OCI-LY7 (cell line): ENCODE data around the gene COMP.

Source experiments
- EZH2phosphoT487 ChIP-seq: fragments of 200-600 bp; sonication (generic); IDR thresholded peaks from 2 replicates; pipeline ENCODE4 v1.6.1; 2018; ENCODE audit warnings: low read depth, borderline replicate concordance, mild to moderate bottlenecking, mixed run types, antibody characterized with exemption, low read length, moderate library complexity, mixed read lengths
- TF ChIP-seq, protein P1 (sequence below): fragments of 200-600 bp; sonication (generic); conservative IDR thresholded peaks from 2 replicates; pipeline ENCODE4 v1.5.1; 2014; ENCODE audit warnings: mild to moderate bottlenecking, antibody characterized with exemption, low read length, moderate library complexity, mixed read lengths

DNA sequence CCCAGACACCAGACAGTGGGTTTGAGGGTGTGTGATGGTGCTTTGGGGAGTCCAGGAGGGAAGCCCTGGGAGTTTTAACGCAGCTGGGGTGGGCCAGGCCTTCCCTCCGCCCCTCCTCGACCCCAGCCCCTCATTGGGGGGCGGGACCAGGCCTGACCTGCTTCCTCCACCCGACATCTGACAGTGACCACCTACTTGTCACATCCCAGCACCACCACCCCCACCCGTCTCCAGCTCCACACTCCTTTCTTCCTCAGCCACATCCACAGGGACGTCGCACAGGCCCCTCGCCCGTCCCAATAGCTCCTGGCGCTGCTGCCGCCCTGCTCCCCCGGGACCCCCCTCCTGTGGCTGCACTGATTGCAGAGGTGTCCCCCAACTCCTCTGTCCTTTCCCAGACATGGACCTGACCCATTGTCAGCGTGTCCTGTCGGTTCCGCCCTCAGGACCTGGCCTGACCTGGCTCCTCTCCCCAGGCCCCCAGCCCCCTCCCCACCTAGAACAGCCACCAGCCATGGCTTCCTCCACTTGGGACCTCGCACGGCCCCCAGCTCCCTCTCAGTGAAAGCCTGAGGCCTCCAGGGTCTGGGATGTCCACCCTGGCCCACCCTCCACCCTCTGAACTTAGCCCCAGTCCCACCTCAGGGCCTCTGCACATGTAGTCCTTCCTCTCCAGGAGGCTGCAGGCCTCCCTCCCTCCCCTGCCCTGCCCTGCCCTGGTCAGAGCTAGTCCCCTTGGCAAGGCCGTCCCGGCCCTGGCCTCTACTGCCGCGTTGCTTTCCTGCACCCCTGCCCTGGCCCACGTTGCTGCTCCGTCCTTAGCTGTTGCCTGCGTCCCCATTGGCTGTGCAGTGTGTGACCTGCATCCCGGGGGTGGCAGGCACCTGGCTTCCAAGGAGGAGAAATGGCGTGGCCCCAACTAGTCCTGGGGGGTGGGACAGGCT, 30.4 kb downstream of the COMP start:
- TF ChIP-seq, protein P1, sequence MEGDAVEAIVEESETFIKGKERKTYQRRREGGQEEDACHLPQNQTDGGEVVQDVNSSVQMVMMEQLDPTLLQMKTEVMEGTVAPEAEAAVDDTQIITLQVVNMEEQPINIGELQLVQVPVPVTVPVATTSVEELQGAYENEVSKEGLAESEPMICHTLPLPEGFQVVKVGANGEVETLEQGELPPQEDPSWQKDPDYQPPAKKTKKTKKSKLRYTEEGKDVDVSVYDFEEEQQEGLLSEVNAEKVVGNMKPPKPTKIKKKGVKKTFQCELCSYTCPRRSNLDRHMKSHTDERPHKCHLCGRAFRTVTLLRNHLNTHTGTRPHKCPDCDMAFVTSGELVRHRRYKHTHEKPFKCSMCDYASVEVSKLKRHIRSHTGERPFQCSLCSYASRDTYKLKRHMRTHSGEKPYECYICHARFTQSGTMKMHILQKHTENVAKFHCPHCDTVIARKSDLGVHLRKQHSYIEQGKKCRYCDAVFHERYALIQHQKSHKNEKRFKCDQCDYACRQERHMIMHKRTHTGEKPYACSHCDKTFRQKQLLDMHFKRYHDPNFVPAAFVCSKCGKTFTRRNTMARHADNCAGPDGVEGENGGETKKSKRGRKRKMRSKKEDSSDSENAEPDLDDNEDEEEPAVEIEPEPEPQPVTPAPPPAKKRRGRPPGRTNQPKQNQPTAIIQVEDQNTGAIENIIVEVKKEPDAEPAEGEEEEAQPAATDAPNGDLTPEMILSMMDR: no peak
- no peak for TF ChIP-seq EZH2phosphoT487
